ENCODE measurements around the gene PCGF3.
A peak's percentile ranks its signal among the peaks of the same experiment; 100 is the strongest.

DNA sequence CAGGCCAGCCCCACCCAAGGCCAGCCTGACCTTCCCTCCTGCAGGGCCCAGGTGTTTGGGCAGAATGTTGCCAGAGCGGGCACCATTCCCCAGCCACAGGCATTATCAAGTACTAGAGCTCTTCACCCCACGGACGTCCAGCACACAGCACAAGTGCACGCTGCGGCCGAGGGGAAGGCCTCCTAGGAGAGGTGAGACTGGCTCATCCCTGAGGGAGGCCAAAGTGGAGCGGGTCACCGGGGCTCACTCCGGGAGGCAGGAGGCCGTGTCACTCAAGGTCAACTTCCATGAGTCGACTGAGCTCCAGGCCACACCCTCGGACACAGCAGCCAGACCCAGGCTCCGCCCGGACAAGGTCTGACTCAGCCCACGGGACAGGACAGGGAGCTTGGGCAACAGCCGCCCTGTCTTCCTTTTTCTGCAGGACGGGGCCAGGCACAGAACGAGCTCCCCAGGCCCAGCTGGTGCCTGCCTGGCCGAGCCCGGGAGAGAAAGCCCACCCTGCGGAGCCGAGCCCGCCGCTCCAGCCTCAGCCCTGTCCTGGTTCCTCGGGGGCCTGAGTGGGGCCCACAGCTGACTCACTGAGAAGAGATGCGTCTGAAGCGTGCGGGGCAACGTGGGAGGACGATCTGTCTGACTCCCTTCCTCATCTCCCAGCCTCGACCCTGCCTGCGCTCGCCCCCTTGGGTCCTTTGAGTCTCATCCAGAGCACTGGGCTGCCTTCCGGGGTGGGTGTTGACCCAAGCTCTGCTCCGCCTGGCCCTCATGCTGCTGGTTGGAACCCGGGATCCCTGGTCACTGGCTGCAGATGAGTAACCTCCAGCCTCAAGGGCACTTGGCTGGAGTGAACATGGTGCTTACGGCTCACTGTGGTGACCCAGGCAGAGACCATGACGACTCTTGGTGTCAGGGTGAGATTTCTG lies 18.3 kb upstream of the PCGF3 start:
- no peak for TF ChIP-seq CTCF (IDR thresholded peaks at IDR 0.05 in 4 of 5, conservative IDR thresholded peaks at IDR 0.05 in 1 of 5)
- TF ChIP-seq POLR2A (IDR thresholded peaks at IDR 0.05), result peak; percentile 76 to 82

Data from gastrocnemius medialis (tissue), 4 donors.